GM04503 (cell line): ENCODE measurements around the gene DOK6.

Experiments
- DNase-seq: peaks from one replicate; pipeline ENCODE4 v3.0.0-alpha.2; 2012; ENCODE audit warnings: low read depth

The DOK6 gene

GRCh38 chr18:69689121-69689759 lies 288.6 kb downstream of the DOK6 start:
- DNase-seq: no peak

GRCh38 chr18:69691008-69691760 lies 290.5 kb downstream of the DOK6 start:
- DNase-seq: no peak

GRCh38 chr18:69697069-69697468 lies 296.4 kb downstream of the DOK6 start:
- no peak for DNase-seq

- no peak for DNase-seq
Measured at GRCh38 chr18:69697689-69698088, 297.0 kb downstream of the DOK6 start.

GRCh38 chr18:69701305-69701704 lies 300.6 kb downstream of the DOK6 start:
- no peak for DNase-seq

GRCh38 chr18:69703461-69703860 lies 302.8 kb downstream of the DOK6 start:
- no peak for DNase-seq

GRCh38 chr18:69705987-69706386 lies 305.3 kb downstream of the DOK6 start:
- DNase-seq: no peak

- DNase-seq: no peak
Measured at GRCh38 chr18:69708844-69709243, 308.2 kb downstream of the DOK6 start.

- no peak for DNase-seq
Measured at GRCh38 chr18:69715191-69715795, 314.6 kb downstream of the DOK6 start.

- DNase-seq: no peak
Measured at GRCh38 chr18:69717586-69717985, 316.9 kb downstream of the DOK6 start.

- DNase-seq: no peak
Measured at GRCh38 chr18:69718912-69719547, 318.3 kb downstream of the DOK6 start.

- DNase-seq: no peak
Measured at GRCh38 chr18:69720422-69720821, 319.7 kb downstream of the DOK6 start.

GRCh38 chr18:69723434-69723833 lies 322.7 kb downstream of the DOK6 start:
- no peak for DNase-seq

GRCh38 chr18:69725009-69725408 lies 324.3 kb downstream of the DOK6 start:
- DNase-seq: no peak

- DNase-seq: no peak
Measured at GRCh38 chr18:69725855-69726508, 325.3 kb downstream of the DOK6 start.

GRCh38 chr18:69727912-69728572 lies 327.4 kb downstream of the DOK6 start:
- no peak for DNase-seq

- DNase-seq: no peak
Measured at GRCh38 chr18:69730664-69731063, 330.0 kb downstream of the DOK6 start.

- DNase-seq: no peak
Measured at GRCh38 chr18:69734536-69734935, 333.8 kb downstream of the DOK6 start.

GRCh38 chr18:69736730-69737129 lies 336.0 kb downstream of the DOK6 start:
- DNase-seq: no peak

GRCh38 chr18:69737851-69738250 lies 337.2 kb downstream of the DOK6 start:
- DNase-seq: no peak

GRCh38 chr18:69747388-69747787 lies 346.7 kb downstream of the DOK6 start:
- DNase-seq: no peak
